ENCODE measurements around the gene OLR1. TPM values are rescaled to one million over a fixed set of nuclear protein-coding genes. Genes with fewer than 3 reads are reported as not detected.
"Not testable (repeated sequence)": the region's sequence is repeated elsewhere in the genome, so short reads cannot be mapped to it uniquely, and the experiment has no call there.

The OLR1 gene
- total and polyA plus RNA-seq, 8 donors: 0.70 to 63.6 (median 1.0) TPM

DNA sequence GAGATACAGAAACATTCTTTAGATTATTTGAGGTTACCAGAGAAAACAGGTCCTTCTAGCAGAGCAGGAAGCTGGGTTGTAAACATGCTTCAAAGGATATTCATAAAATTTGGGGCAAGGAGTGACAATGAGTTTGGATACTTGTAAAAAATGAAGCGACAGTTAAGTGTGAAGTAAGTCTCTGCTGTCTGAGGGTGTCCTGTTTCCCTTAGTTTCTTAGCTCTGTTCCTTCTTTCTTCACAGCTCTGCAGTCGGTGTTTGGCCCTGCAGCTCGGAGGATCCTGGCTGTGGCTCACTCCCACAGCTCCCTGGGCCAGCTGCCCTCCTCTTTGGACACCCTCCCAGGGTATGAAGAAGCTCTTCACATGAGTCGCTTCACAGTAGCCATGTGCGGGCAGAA, 17.7 kb upstream of the OLR1 start:
- no peak overlapping the region for H3K4me3 ChIP-seq
- ATAC-seq: peak; percentile 8
- H3K4me1 ChIP-seq: peaks cover 7 to 28% of the 10 kb centered on the region in 2 donors
- intact Hi-C loops (cut with DNase I): loop anchor here in 1 of 2 donors (5.0 kb wide), 1 partner anchor 37 kb away; no protein-coding TSS in a partner anchor
- TF ChIP-seq CTCF (IDR thresholded peaks at IDR 0.05): no peak
- no peak for DNase-seq
- peaks cover 0 to 6% of the 10 kb centered on the region in 2 donors for H3K27me3 ChIP-seq
- peak overlapping the region in 1 of 2 donors; percentile 28 for H3K27ac ChIP-seq
- H3K36me3 ChIP-seq: no peaks in the 10 kb centered on the region
- H3K9me3 ChIP-seq: no peaks in the 10 kb centered on the region

DNA sequence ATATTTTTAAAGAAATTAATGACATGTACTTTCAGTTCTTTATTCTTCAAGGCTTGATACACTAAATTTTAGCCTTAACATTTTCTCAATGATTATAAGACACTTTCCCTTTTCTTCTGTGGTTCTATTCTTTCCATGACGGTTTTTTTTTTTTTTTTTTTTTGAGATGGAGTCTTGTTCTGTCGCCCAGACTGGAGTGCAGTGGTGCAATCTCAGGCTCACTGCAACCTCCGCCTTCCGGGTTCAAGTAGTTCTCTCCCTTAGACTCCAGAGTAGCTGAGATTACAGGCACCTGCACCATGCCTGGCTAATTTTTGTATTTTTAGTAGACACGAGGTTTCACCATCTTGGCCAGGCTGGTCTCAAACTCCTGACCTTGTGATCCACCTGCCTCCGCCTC, 15.0 kb upstream of the OLR1 start:
- Histone ChIP-seq H3K27ac (peak overlapping the region in 1 of 2 donors; percentile 80), H3K4me3 (peak overlapping the region in 1 of 2 donors; percentile 16), H3K4me1 (peaks cover 7 to 55% of the 10 kb centered on the region in 2 donors)
- H3K9me3 ChIP-seq; intact Hi-C loops (cut with DNase I); H3K27me3 ChIP-seq; H3K36me3 ChIP-seq; ATAC-seq: not testable (repeated sequence)
- DNase-seq: peak in 1 of 4 donors; percentile 49

DNA sequence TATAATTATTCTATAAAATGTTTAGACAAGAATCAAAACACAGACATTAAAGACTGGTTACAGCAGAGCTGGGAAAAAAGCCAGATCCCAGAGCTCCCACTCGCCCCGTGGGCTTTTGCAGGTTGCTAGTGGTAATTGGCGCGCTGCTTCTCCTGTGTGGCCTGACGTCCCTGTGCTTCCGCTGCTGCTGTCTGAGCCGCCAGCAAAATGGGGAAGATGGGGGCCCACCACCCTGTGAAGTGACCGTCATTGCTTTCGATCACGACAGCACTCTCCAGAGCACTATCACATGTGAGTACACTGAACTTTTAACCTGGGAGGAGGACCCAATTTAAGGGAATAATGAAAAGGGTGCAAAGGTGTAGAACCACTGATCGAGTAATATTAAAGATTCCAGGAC, 14.4 kb upstream of the OLR1 start:
- Histone ChIP-seq H3K4me1 (peaks cover 7 to 60% of the 10 kb centered on the region in 2 donors), H3K27ac (peak overlapping the region in 1 of 2 donors; percentile 80), H3K36me3 (no peaks in the 10 kb centered on the region), H3K9me3 (no peaks in the 10 kb centered on the region), H3K27me3 (peaks cover 0 to 6% of the 10 kb centered on the region in 2 donors), H3K4me3 (peak overlapping the region in 1 of 2 donors; percentile 16)
- intact Hi-C loops (cut with DNase I): no loop called here
- DNase-seq: peak in 3 of 4 donors; percentile 29 to 90 (median 87)
- ATAC-seq: peak; percentile 64
- TF ChIP-seq CTCF (IDR thresholded peaks at IDR 0.05): no peak

GRCh38 chr12:10184261-10184843, 12.4 kb upstream of the OLR1 start:
- peak overlapping the region in 1 of 2 donors; percentile 80 for H3K27ac ChIP-seq
- TF ChIP-seq CTCF (IDR thresholded peaks at IDR 0.05): no peak
- intact Hi-C loops (cut with DNase I): no loop called here

GRCh38 chr12:10182354-10183049, 10.6 kb upstream of the OLR1 start:
- Histone ChIP-seq H3K27me3 (peaks cover 0 to 6% of the 10 kb centered on the region in 2 donors), H3K27ac (peak overlapping the region in 1 of 2 donors; percentile 57), H3K9me3 (no peaks in the 10 kb centered on the region), H3K36me3 (no peaks in the 10 kb centered on the region), H3K4me1 (peaks cover 0 to 55% of the 10 kb centered on the region in 2 donors), H3K4me3 (no peak overlapping the region)
- DNase-seq: no peak
- ATAC-seq: peak; percentile 60
- intact Hi-C loops (cut with DNase I): no loop called here
- no peak for TF ChIP-seq CTCF (IDR thresholded peaks at IDR 0.05)

More at GRCh38 chr12:10184261-10184843, 12.4 kb upstream of the OLR1 start:
- Histone ChIP-seq H3K9me3 (no peaks in the 10 kb centered on the region), H3K4me1 (peaks cover 0 to 55% of the 10 kb centered on the region in 2 donors), H3K27me3 (peaks cover 0 to 6% of the 10 kb centered on the region in 2 donors), H3K36me3 (no peaks in the 10 kb centered on the region), H3K4me3 (no peak overlapping the region)
- ATAC-seq (peak; percentile 57), DNase-seq (peak in 3 of 4 donors; percentile 28 to 54 (median 45))
